Measurements from ENCODE around the gene WIPF1. TPM values are rescaled to one million over a fixed set of nuclear protein-coding genes. Genes with fewer than 3 reads are reported as not detected.

Gene WIPF1
- total RNA-seq, 1 experiment from 2014 or later = 0.59 TPM

DNA sequence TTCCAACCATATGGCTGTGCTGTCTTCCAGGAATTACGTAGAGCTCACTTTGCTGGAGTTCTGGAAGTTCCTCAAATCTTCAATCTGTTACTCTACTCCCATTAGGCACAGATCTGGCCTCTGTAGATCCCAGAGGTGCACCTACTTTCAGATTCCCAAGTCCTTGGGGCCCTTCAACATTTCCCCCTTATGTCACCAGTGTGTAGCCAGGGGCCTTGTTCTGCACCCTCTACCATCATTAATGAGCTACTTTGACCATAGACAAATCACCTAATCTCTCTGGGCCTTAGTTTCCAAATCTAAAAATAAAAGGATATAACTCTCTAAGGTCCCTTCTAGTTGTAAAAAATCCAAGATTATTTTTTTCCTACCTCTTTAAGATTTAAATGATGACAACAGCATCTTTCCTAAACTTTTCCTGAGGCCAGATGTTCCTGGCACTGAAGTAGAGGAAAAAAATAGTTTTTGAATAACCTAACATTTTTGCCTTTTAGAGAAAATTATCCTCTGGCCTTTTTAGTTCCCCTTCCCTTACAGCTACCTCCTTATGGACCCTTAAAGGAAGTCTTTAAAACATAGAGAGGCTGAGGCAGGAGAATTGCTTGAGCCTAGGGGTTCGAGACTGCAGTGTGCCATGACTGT, 31.0 kb upstream of the WIPF1 start:
- no peaks in the 10 kb centered on the region for H3K4me1 ChIP-seq (ENCODE audit: control insufficient read depth in 1 of 2, insufficient read depth in 2 of 2, low read length in 2 of 2)
- H3K9ac ChIP-seq (ENCODE audit: low read length) = no peak overlapping the region
- intact Hi-C loops (cut with micrococcal nuclease) = no loop called here
- no peaks in the 10 kb centered on the region for H3K27me3 ChIP-seq (ENCODE audit: insufficient read depth, low read length)
- RAD21 ChIA-PET (ENCODE audit: low non-redundant PET in 1 of 2, low total read pairs in 2 of 2, uncharacterized antibody in 2 of 2, unreplicated experiment in 2 of 2) = no interaction called here
- H3K4me2 ChIP-seq (ENCODE audit: low read length) = no peak overlapping the region
- BruUV-seq (replicated peaks) = no TSS peak
- H4K20me1 ChIP-seq (ENCODE audit: insufficient read depth) = no peaks in the 10 kb centered on the region
- H2AFZ ChIP-seq (ENCODE audit: low read depth, low read length, poor library complexity, severe bottlenecking) = no peak overlapping the region
- ATAC-seq = no peak
- H3K27ac ChIP-seq (ENCODE audit: low read depth, low read length) = no peak overlapping the region
- no peak for DNase-seq (ENCODE audit: low read depth, low spot score)
- no peaks in the 10 kb centered on the region; the same call in 1 of the 2 replicates for H3K9me2 ChIP-seq (ENCODE audit: insufficient read depth)
- no peaks in the 10 kb centered on the region for H3K9me3 ChIP-seq (ENCODE audit: control insufficient read depth in 1 of 2, insufficient read depth in 1 of 2, low read depth in 1 of 2, low read length in 2 of 2)
- no peak for TF ChIP-seq FOSL1 (IDR thresholded peaks at IDR 0.05; ENCODE audit: low read depth)
- no peak for TF ChIP-seq SIN3A (IDR thresholded peaks at IDR 0.05; ENCODE audit: low read depth)
- no peak for TF ChIP-seq CBX3 (IDR thresholded peaks at IDR 0.05; ENCODE audit: low read depth)
- no peak for TF ChIP-seq YY1 (IDR thresholded peaks at IDR 0.05; ENCODE audit: extremely low read depth, insufficient replicate concordance, low read depth, low read length)
- TF ChIP-seq, protein P1, sequence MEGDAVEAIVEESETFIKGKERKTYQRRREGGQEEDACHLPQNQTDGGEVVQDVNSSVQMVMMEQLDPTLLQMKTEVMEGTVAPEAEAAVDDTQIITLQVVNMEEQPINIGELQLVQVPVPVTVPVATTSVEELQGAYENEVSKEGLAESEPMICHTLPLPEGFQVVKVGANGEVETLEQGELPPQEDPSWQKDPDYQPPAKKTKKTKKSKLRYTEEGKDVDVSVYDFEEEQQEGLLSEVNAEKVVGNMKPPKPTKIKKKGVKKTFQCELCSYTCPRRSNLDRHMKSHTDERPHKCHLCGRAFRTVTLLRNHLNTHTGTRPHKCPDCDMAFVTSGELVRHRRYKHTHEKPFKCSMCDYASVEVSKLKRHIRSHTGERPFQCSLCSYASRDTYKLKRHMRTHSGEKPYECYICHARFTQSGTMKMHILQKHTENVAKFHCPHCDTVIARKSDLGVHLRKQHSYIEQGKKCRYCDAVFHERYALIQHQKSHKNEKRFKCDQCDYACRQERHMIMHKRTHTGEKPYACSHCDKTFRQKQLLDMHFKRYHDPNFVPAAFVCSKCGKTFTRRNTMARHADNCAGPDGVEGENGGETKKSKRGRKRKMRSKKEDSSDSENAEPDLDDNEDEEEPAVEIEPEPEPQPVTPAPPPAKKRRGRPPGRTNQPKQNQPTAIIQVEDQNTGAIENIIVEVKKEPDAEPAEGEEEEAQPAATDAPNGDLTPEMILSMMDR (IDR thresholded peaks at IDR 0.05 in 2 of 3, conservative IDR thresholded peaks at IDR 0.05 in 1 of 3; ENCODE audit: borderline replicate concordance in 1 of 3, insufficient read depth in 1 of 3, low read depth in 2 of 3, low read length in 2 of 3) = no peak
- no peak for TF ChIP-seq EZH2 (IDR thresholded peaks at IDR 0.05)
- TF ChIP-seq, protein P2, sequence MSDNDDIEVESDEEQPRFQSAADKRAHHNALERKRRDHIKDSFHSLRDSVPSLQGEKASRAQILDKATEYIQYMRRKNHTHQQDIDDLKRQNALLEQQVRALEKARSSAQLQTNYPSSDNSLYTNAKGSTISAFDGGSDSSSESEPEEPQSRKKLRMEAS (IDR thresholded peaks at IDR 0.05) = no peak
- TF ChIP-seq POLR2AphosphoS5 (IDR thresholded peaks at IDR 0.05; ENCODE audit: low read depth, low read length) = no peak
- no peak for TF ChIP-seq ZNF274 (IDR thresholded peaks at IDR 0.05; ENCODE audit: low read depth, low read length)
- TF ChIP-seq CEBPB (IDR thresholded peaks at IDR 0.05; ENCODE audit: low read depth) = no peak
- TF ChIP-seq, protein P3, sequence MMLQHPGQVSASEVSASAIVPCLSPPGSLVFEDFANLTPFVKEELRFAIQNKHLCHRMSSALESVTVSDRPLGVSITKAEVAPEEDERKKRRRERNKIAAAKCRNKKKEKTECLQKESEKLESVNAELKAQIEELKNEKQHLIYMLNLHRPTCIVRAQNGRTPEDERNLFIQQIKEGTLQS (IDR thresholded peaks at IDR 0.05) = no peak
- TF ChIP-seq JUND (IDR thresholded peaks at IDR 0.05) = no peak
- TF ChIP-seq EZH2phosphoT487 (IDR thresholded peaks at IDR 0.05; ENCODE audit: borderline replicate concordance) = no peak
- no peak for TF ChIP-seq POLR2A (IDR thresholded peaks at IDR 0.05; ENCODE audit: borderline replicate concordance, extremely low read depth, insufficient read depth, insufficient read length)
- TF ChIP-seq, protein P4, sequence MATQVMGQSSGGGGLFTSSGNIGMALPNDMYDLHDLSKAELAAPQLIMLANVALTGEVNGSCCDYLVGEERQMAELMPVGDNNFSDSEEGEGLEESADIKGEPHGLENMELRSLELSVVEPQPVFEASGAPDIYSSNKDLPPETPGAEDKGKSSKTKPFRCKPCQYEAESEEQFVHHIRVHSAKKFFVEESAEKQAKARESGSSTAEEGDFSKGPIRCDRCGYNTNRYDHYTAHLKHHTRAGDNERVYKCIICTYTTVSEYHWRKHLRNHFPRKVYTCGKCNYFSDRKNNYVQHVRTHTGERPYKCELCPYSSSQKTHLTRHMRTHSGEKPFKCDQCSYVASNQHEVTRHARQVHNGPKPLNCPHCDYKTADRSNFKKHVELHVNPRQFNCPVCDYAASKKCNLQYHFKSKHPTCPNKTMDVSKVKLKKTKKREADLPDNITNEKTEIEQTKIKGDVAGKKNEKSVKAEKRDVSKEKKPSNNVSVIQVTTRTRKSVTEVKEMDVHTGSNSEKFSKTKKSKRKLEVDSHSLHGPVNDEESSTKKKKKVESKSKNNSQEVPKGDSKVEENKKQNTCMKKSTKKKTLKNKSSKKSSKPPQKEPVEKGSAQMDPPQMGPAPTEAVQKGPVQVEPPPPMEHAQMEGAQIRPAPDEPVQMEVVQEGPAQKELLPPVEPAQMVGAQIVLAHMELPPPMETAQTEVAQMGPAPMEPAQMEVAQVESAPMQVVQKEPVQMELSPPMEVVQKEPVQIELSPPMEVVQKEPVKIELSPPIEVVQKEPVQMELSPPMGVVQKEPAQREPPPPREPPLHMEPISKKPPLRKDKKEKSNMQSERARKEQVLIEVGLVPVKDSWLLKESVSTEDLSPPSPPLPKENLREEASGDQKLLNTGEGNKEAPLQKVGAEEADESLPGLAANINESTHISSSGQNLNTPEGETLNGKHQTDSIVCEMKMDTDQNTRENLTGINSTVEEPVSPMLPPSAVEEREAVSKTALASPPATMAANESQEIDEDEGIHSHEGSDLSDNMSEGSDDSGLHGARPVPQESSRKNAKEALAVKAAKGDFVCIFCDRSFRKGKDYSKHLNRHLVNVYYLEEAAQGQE (IDR thresholded peaks at IDR 0.05; ENCODE audit: low read depth) = no peak
- TF ChIP-seq, protein P5, sequence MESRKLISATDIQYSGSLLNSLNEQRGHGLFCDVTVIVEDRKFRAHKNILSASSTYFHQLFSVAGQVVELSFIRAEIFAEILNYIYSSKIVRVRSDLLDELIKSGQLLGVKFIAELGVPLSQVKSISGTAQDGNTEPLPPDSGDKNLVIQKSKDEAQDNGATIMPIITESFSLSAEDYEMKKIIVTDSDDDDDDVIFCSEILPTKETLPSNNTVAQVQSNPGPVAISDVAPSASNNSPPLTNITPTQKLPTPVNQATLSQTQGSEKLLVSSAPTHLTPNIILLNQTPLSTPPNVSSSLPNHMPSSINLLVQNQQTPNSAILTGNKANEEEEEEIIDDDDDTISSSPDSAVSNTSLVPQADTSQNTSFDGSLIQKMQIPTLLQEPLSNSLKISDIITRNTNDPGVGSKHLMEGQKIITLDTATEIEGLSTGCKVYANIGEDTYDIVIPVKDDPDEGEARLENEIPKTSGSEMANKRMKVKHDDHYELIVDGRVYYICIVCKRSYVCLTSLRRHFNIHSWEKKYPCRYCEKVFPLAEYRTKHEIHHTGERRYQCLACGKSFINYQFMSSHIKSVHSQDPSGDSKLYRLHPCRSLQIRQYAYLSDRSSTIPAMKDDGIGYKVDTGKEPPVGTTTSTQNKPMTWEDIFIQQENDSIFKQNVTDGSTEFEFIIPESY (IDR thresholded peaks at IDR 0.05; ENCODE audit: extremely low read depth, insufficient replicate concordance, low read length) = no peak
- TF ChIP-seq EGR1 (IDR thresholded peaks at IDR 0.05; ENCODE audit: low read depth) = no peak
- no peak for TF ChIP-seq TCF7L2 (IDR thresholded peaks at IDR 0.05; ENCODE audit: borderline replicate concordance, extremely low read depth, insufficient read depth, insufficient read length)
- no peak for TF ChIP-seq RAD21 (IDR thresholded peaks at IDR 0.05; ENCODE audit: low read depth)
- CTCF ChIA-PET = no interaction called here
- no peaks in the 10 kb centered on the region for H3K79me2 ChIP-seq (ENCODE audit: insufficient read depth, low read length)
- no peak overlapping the region for H3K4me3 ChIP-seq (replicated peaks in 1 of 2; ENCODE audit: low read depth in 1 of 2, low read length in 2 of 2)
- H3K36me3 ChIP-seq (ENCODE audit: control insufficient read depth in 1 of 2, insufficient read depth in 2 of 2, low read length in 2 of 2) = no peaks in the 10 kb centered on the region
- POLR2A ChIA-PET = no interaction called here

All from HCT116 (cell line).